ENCODE measurements around the gene COPS9. TPM values are rescaled to one million over a fixed set of nuclear protein-coding genes. Genes with fewer than 3 reads are reported as not detected.
A peak's percentile ranks its signal among the peaks of the same experiment; 100 is the strongest.

Gene COPS9
- 88.1 TPM for total RNA-seq

GRCh38 chr2:240136013-240136670, at the start of gene COPS9:
TSS of gene COPS9 (minus strand) at chr2:240136305. CDS start at chr2:240136284, 21 bp downstream.
- DNase-seq (ENCODE audit: low spot score): peak; percentile 84

DNA sequence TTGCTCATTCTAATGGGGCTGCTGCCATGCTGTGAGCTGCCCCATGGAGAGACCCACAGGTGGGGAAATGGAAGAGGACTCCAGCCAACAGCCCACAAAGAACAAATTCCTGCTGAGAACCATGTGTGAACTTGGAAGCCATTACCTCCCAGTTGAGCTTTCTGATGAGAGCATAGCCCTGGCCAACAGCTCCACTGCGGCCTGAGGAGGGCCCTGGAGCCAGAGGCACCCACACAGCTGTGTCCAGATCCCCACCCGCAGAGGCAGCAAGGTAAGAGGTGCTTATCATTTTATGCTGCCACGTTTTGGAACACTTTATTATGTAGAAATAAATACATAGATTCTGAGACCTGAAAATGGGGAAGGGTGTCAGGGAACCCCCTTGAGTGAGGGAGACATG, 48.6 kb upstream of the COPS9 start:
- DNase-seq (ENCODE audit: low spot score): no peak

- DNase-seq (ENCODE audit: low spot score): no peak
Observed at GRCh38 chr2:240183875-240184590, 47.9 kb upstream of the COPS9 start.

DNA sequence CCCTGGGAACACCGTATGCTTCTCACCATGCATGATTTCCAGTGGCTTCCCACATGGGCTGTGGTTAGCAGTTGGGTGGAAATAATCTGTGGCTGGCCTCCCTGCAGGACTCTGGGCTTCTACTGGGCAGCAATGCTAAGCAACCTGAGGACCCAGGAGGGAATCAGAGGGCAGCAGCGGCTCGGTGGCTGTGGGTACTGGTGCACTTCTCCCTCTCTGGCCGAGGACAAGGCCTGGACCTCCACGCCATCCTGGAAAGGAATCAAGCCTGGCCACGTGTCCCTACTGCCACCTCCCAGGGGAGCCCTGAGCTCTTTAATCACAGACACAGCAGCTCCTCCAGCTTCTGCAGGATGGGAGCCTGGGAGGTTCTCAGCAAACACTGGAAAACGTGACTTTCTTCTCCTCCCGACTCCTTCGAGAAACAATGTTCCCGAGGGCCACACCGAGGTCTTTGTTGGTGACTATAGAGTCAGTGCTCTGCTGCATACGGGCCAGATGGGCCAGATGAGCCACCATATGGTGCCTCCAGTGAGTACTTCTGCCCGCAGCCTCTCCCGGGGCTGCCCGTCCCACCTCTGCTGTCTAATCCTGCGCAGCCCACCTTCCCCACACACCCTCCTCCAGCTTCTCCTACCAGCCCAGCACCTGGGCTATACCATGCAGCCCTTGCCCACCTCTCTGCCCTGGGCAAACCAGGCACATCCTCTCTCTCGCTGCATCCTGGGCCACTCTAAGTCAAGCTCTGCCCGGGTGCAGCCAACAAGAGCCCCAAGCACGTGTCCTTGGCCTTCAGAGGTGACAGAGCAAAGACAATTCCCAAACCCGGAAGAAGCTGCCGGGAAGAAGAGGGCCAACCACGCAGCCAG, 47.1 kb upstream of the COPS9 start:
- no peak for DNase-seq (ENCODE audit: low spot score)

- no peak for DNase-seq (ENCODE audit: low spot score)
Observed at GRCh38 chr2:240182476-240182875, 46.4 kb upstream of the COPS9 start.

GRCh38 chr2:240182001-240182400, 45.9 kb upstream of the COPS9 start:
- DNase-seq (ENCODE audit: low spot score): no peak

GRCh38 chr2:240179941-240180666, 44.0 kb upstream of the COPS9 start:
- no peak for DNase-seq (ENCODE audit: low spot score)

DNA sequence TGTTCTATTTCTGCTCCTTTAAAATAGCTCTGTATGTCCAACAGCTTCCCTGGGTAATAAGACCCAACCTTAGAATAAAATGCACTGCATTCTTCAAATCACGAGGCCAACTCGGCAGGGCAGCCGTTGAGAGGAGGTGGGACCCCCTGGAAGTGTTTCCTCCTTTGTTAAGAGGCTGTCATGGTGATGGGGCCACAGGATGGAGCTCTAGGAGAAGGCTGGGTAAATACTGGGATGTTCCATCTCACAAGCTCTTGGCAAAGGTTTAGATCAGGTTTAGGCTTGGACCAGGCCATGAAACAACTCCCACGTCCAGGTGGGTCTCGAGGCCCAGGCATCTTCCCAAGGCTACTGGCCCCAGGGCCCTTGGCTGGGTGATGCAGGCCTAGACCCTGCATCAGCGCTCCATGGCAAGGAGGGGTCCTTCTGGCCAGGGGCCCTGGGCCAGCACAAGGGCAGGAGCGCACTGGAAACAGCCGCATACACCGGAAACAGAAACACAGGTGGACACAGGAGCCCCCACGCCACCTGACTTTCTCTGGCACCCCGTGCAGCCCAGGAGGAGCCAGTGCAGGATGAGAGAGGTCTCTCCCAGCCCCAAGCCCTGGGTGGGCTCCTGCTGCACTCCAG, 43.2 kb upstream of the COPS9 start:
- no peak for DNase-seq (ENCODE audit: low spot score)

- DNase-seq (ENCODE audit: low spot score): no peak
Observed at GRCh38 chr2:240178564-240178963, 42.5 kb upstream of the COPS9 start.

DNA sequence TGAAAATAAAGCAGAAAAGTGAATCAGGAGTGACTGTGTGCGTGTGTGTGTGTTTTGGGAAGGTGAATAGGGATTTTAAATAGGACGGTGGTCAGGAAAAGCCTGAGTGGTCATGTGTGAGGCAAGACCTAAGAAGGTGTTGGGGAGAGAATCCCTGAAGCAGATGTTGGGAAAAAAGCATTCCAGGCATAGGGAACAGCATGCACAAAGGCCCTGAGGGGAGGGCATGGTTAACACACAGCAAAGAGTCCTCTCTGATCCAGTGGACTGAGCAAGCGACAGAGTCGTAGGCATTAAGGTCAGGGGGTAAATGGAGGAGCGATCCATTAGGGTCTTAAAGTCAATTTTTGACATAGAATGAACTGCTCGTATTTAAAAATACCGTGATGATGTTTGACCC, 38.4 kb upstream of the COPS9 start:
- DNase-seq (ENCODE audit: low spot score): no peak

- DNase-seq (ENCODE audit: low spot score): no peak
Observed at GRCh38 chr2:240172071-240172895, 36.2 kb upstream of the COPS9 start.

DNA sequence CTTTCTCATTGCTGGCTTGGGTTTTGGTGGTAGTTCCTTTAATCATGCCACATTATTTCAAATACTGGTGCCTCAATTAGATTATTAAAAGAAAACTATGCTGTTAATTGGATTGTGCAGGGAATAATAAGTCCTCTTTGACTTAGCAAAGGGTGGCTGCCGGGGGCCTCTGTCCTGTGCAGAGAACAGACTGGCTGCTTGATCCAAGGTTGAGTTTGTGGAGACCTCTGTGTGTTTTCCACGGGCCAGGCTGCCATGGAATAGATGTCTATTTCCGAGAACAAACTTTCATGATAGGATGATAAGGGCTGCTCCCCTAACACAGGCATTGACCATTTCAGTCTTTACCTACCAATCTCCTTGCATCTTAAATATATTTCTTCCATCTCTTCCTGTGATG, 34.8 kb upstream of the COPS9 start:
- no peak for DNase-seq (ENCODE audit: low spot score)

DNA sequence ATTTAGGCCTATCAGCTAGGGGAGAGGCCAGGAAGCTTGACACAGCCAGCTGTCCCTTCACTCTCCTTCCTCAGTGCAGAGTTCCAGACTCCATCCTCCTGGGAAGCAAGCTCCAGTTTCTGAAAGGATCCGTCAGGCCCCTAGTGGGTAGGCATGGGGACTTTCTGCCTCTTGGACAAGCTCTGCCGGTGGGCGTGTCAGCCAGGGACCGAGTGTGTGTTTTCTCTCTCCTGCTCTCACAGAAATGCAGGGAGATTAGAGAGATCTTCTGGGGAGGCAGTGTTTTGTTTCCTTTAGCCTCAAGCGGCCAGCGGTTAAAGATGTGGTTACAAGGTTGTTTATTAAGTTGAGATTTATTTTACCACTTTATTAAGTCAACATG, 34.2 kb upstream of the COPS9 start:
- DNase-seq (ENCODE audit: low spot score): no peak

- DNase-seq (ENCODE audit: low spot score): no peak
Observed at GRCh38 chr2:240169486-240170353, 33.6 kb upstream of the COPS9 start.

DNA sequence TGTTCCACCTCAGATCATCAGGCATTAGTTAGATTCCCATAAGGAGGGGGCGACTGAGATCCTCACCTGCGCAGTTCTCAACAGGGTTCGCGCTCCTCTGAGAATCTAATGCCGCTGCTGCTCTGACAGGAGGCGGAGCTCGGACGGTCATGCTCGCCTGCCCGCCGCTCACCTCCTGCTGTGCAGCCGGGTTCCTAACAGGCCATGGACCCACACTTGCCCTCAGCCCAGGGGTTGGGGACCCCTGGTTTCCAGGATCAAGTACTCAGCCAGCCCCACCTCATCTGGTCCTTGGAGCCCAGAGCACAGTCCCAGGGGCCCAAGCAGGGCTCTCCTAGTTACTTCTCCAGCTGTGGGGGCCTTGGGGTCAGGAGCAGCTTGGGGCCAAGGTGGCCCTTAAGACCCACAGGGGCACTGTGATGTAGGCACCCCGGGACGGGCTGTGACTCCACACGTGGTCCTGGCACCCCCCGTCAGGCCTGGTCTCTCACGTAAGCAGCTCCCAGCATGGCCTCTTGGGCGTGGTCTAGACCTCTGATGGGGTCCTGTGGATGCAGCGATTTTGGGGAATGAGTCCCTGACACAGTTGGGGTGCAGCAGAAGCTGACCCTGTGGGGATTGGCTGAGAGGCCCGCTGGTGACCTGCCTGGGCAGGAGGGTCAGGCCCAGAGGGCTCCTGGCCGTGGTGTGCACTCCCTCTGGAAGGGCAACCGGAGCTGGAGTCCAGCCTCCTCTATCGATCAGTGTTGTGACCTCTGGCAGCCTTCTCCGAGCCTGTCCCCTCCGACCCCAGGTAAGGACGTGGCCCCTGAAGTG, 32.6 kb upstream of the COPS9 start:
- DNase-seq (ENCODE audit: low spot score): no peak

DNA sequence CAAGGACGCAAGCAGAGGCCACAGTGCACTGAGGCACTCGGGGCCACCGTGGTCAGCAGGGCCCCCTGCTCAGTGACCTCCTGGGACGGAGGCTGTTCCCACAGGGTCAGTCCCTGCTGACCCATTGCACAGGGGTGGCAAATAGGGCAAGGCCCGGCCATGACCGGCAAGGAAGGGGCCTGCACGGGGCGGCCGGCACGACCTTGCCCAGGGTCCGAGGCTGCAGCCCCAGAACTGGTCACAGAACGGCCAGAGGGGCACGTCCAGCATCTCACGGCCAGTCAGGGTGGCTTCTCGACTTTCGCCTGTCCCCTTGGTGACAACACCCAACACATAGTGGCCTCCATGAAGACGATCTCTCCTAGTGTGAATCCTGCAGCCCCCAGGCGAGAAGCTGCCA, 31.9 kb upstream of the COPS9 start:
- DNase-seq (ENCODE audit: low spot score): no peak

- DNase-seq (ENCODE audit: low spot score): no peak
Observed at GRCh38 chr2:240167588-240167880, 31.4 kb upstream of the COPS9 start.

GRCh38 chr2:240166761-240167587, 30.9 kb upstream of the COPS9 start:
- no peak for DNase-seq (ENCODE audit: low spot score)

All from ureter (tissue), 1 donor.